Thoracic aorta (tissue), 2 donors: ENCODE measurements around the gene SNX3. TPM values are rescaled to one million over a fixed set of nuclear protein-coding genes. Genes with fewer than 3 reads are reported as not detected.

Source experiments
- ATAC-seq: fragments of 150-250 bp; one replicate; pipeline ENCODE4 v1.8.0; 2017; ENCODE audit warnings: low read depth; ENCODE audit not compliant: insufficient number of reproducible peaks, low FRiP score
- DNase-seq: peaks from one replicate; pipeline ENCODE4 v3.0.0-alpha.2; 2020; ENCODE audit warnings: low spot score
- H3K27ac ChIP-seq, 2 donors: fragments of 200-600 bp; sonication (generic); 1 replicate in 1 of 2; 2 replicates in 1 of 2; pipeline ENCODE4 v1.5.1; 2016; ENCODE audit warnings: mild to moderate bottlenecking in 2 of 2, moderate library complexity in 2 of 2
- H3K27me3 ChIP-seq: fragments of 200-600 bp; sonication (generic); replicated peaks from 2 replicates; pipeline ENCODE4 v1.6.0; 2016; ENCODE audit warnings: mild to moderate bottlenecking; ENCODE audit not compliant: insufficient read depth
- H3K36me3 ChIP-seq: fragments of 200-600 bp; sonication (generic); one replicate; pipeline ENCODE4 v1.5.1; 2016
- H3K4me1 ChIP-seq, 2 donors: fragments of 200-600 bp; sonication (generic); 1 replicate in 1 of 2; 2 replicates in 1 of 2; pipeline versions ENCODE4 v1.5.1 to v1.6.0; 2016; ENCODE audit warnings: low read depth in 2 of 2, mild to moderate bottlenecking in 1 of 2; ENCODE audit not compliant: control insufficient read depth in 1 of 2
- H3K4me3 ChIP-seq: fragments of 200-600 bp; sonication (generic); 2 replicates; pipeline ENCODE4 v1.5.1; 2016; ENCODE audit warnings: mild to moderate bottlenecking
- H3K9me3 ChIP-seq: fragments of 200-600 bp; sonication (generic); 2 replicates; pipeline ENCODE4 v1.5.1; 2016
- total RNA-seq, 2 donors: library from RNA; depleted of rRNA; stranded (reverse); fragments of >200 nt; gene quantifications; one replicate each; pipeline versions ENCODE4 v1.1.0 to v1.2.3, GENCODE V29; 2016
- TF ChIP-seq, protein P1 (sequence below): fragments of 200-600 bp; sonication (generic); IDR thresholded peaks from one replicate; pipeline ENCODE4 v1.5.1; 2019; ENCODE audit warnings: antibody characterized with exemption

Gene SNX3
- total RNA-seq, 2 donors from 2014 or later, result 110 to 122 TPM

GRCh38 chr6:108163267-108163643 is 97.6 kb downstream of the SNX3 start:
- ATAC-seq, result no peak
- no peak overlapping the region for H3K4me3 ChIP-seq
- no peaks in the 10 kb centered on the region for H3K36me3 ChIP-seq
- H3K9me3 ChIP-seq, result no peaks in the 10 kb centered on the region
- no peak overlapping the region for H3K27ac ChIP-seq
- no peak for DNase-seq
- peaks cover 27% of the 10 kb centered on the region for H3K27me3 ChIP-seq
- peaks cover 19 to 35% of the 10 kb centered on the region in 2 donors for H3K4me1 ChIP-seq
- TF ChIP-seq, protein P1, sequence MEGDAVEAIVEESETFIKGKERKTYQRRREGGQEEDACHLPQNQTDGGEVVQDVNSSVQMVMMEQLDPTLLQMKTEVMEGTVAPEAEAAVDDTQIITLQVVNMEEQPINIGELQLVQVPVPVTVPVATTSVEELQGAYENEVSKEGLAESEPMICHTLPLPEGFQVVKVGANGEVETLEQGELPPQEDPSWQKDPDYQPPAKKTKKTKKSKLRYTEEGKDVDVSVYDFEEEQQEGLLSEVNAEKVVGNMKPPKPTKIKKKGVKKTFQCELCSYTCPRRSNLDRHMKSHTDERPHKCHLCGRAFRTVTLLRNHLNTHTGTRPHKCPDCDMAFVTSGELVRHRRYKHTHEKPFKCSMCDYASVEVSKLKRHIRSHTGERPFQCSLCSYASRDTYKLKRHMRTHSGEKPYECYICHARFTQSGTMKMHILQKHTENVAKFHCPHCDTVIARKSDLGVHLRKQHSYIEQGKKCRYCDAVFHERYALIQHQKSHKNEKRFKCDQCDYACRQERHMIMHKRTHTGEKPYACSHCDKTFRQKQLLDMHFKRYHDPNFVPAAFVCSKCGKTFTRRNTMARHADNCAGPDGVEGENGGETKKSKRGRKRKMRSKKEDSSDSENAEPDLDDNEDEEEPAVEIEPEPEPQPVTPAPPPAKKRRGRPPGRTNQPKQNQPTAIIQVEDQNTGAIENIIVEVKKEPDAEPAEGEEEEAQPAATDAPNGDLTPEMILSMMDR, result no peak

GRCh38 chr6:108161724-108162282 is 99.0 kb downstream of the SNX3 start:
- DNase-seq (no peak), ATAC-seq (no peak)
- Histone ChIP-seq H3K4me1 (peaks cover 23 to 42% of the 10 kb centered on the region in 2 donors), H3K27me3 (peaks cover 23% of the 10 kb centered on the region), H3K9me3 (no peaks in the 10 kb centered on the region), H3K4me3 (no peak overlapping the region), H3K27ac (no peak overlapping the region), H3K36me3 (no peaks in the 10 kb centered on the region)
- TF ChIP-seq, protein P1, result no peak

Other genes with a start within 250 kb of the SNX3 start
- gene OSTM1, start 186.3 kb downstream of the SNX3 start, total RNA-seq, result 100 to 1,000 TPM; 114 to 116 TPM
- gene NR2E1, start 95.0 kb downstream of the SNX3 start, total RNA-seq, result not detected
- 10 to 100 TPM in 1 of 2 donors, 1 to 10 TPM in 1; 1.7 to 21.7 TPM for gene AFG1L, start 34.0 kb upstream of the SNX3 start, total RNA-seq